ENCODE results near the gene MAPKAP1.

DNA sequence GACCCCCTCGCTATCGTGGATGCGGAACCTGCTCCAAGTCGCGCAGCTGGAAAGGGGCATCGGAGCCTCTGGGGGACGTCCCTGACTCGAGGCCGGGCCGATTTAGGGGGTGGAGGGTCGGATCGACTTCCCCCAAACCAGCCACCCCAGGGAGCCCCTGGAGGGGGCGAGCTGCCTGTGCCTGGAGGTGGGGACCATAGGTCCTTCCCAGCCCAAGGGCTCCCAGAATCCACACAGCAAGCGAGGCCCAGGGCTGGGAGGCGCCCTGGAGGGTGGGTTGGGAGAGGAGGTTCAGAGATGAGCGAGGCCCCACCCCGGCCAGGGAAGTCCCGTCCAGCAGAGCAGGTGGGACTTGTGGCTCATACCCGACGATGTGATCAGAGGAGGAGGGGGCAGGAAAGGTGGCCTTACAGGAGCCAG lies 297.8 kb downstream of the MAPKAP1 start:
- TF ChIP-seq, protein P1, sequence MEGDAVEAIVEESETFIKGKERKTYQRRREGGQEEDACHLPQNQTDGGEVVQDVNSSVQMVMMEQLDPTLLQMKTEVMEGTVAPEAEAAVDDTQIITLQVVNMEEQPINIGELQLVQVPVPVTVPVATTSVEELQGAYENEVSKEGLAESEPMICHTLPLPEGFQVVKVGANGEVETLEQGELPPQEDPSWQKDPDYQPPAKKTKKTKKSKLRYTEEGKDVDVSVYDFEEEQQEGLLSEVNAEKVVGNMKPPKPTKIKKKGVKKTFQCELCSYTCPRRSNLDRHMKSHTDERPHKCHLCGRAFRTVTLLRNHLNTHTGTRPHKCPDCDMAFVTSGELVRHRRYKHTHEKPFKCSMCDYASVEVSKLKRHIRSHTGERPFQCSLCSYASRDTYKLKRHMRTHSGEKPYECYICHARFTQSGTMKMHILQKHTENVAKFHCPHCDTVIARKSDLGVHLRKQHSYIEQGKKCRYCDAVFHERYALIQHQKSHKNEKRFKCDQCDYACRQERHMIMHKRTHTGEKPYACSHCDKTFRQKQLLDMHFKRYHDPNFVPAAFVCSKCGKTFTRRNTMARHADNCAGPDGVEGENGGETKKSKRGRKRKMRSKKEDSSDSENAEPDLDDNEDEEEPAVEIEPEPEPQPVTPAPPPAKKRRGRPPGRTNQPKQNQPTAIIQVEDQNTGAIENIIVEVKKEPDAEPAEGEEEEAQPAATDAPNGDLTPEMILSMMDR (IDR thresholded peaks at IDR 0.05; ENCODE audit: insufficient read depth, low read length): no peak
- no peak for TF ChIP-seq POLR2AphosphoS5 (IDR thresholded peaks at IDR 0.05; ENCODE audit: low read depth)
- TF ChIP-seq GABPA (IDR thresholded peaks at IDR 0.05; ENCODE audit: low read depth): no peak

Data from HL-60 (cell line).